Endodermal cell (in vitro differentiated cells): ENCODE data around the gene ARNT2. TPM values are rescaled to one million over a fixed set of nuclear protein-coding genes. Genes with fewer than 3 reads are reported as not detected.

Experiments used
- DNase-seq: peaks from one replicate; pipeline ENCODE4 v3.0.0-alpha.2; 2017
- H3K27ac ChIP-seq: 2 replicates; pipeline ENCODE4 v1.5.1; 2013; ENCODE audit warnings: mild to moderate bottlenecking, low read depth, low read length, moderate library complexity
- H3K27me3 ChIP-seq: 2 replicates; pipeline ENCODE4 v1.6.1; 2013; ENCODE audit warnings: mild to moderate bottlenecking, low read length, moderate library complexity; ENCODE audit not compliant: insufficient read depth, control insufficient read depth, poor library complexity, severe bottlenecking
- H3K36me3 ChIP-seq: 2 replicates; pipeline ENCODE4 v1.7.0; 2013; ENCODE audit warnings: mild to moderate bottlenecking, low read length, moderate library complexity; ENCODE audit not compliant: control insufficient read depth, insufficient read depth
- H3K4me1 ChIP-seq: one replicate; pipeline ENCODE4 v1.7.0; 2013; ENCODE audit warnings: low read length; ENCODE audit not compliant: control insufficient read depth, insufficient read depth
- H3K4me3 ChIP-seq: 2 replicates; pipeline ENCODE4 v1.5.1; 2013; ENCODE audit warnings: mild to moderate bottlenecking, low read length, moderate library complexity
- H3K9ac ChIP-seq: 2 replicates; pipeline ENCODE4 v1.6.1; 2013; ENCODE audit warnings: mild to moderate bottlenecking, low read length, moderate library complexity; ENCODE audit not compliant: poor library complexity, severe bottlenecking; ENCODE audit errors: extremely low read depth
- H3K9me3 ChIP-seq: 2 replicates; pipeline ENCODE4 v1.6.1; 2013; ENCODE audit warnings: mild to moderate bottlenecking, low read length, moderate library complexity; ENCODE audit not compliant: control insufficient read depth
- H3K27ac Mint-ChIP-seq: 2 replicates; pipeline ENCODE4 v1.8.0; 2020; ENCODE audit warnings: mixed read lengths
- H3K27me3 Mint-ChIP-seq: 2 replicates; pipeline ENCODE4 v1.8.0; 2021; ENCODE audit warnings: mild to moderate bottlenecking, mixed read lengths; ENCODE audit not compliant: insufficient read depth
- H3K36me3 Mint-ChIP-seq: 2 replicates; pipeline ENCODE4 v1.8.0; 2020; ENCODE audit warnings: low read depth, mixed read lengths
- H3K4me1 Mint-ChIP-seq: 2 replicates; pipeline ENCODE4 v1.8.0; 2020; ENCODE audit warnings: mixed read lengths
- H3K4me3 Mint-ChIP-seq: 2 replicates; pipeline ENCODE4 v1.8.0; 2020; ENCODE audit warnings: mild to moderate bottlenecking, moderate library complexity, mixed read lengths
- H3K9me3 Mint-ChIP-seq: 2 replicates; pipeline ENCODE4 v1.8.0; 2020; ENCODE audit warnings: mild to moderate bottlenecking, mixed read lengths
- CTCF ChIP-seq: fragments of 200-600 bp; sonication (generic); conservative IDR thresholded peaks from 2 replicates; pipeline ENCODE4 v1.5.0; 2021; ENCODE audit warnings: antibody characterized with exemption, mild to moderate bottlenecking
- WGBS, 2 experiments: methylation state at CpG; one replicate each; pipeline versions ENCODE4 v1.1.5 to v1.1.7; 2013; ENCODE audit warnings: missing lambda C conversion rate in 2 of 2, mixed read lengths in 1 of 2; ENCODE audit not compliant: insufficient coverage in 1 of 2, insufficient read length in 1 of 2; 5-methylcytosine and 5-hydroxymethylcytosine counted together
- total RNA-seq, 2 donors: library from RNA; stranded (reverse); fragmentation: NEBNext Ultra II Directional in 1 of 2; extraction: Animal tissue kit (Norgen Biotek cat#: 25700) in 1 of 2; gene quantifications; 2 replicates in 1 of 2; 3 replicates in 1 of 2; pipeline ENCODE4 v1.2.1, GENCODE V29; 2021

ARNT2 gene
- total RNA-seq, 2 donors from 2014 or later, result 8.0 to 15.9 TPM

DNA sequence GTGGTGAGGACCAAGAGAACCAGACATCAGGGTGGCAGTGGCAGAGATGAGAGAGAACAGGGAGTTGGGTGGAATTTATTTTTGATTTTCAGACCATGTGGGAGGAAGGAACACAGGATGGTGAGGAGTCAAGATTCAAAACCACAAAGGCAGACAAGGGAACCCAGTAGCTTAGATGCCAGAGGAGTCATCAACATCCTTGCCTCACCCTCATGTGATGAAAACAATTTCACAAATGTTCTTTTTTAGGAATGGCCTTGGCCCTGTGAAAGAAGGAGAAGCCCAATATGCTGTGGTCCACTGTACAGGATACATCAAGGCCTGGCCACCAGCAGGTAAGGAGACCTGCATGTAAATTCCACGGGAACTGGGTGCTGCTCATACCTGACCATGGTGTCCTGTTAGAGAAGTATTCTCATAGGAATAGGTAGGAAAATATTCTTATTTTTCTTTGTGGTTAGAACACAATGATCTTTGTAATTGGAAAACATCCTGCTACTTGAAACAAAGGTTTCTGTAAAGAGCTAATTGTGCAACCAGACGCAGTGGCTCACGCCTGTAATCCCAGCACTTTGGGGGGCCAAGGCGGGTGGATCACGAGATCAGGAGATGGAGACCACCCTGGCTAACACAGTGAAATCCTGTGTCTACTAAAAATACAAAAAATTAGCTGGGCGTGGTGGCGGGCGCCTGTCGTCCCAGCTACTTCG, 110.0 kb downstream of the ARNT2 start:
- peaks cover 14% of the 10 kb centered on the region for H3K9me3 Mint-ChIP-seq
- TF ChIP-seq CTCF, result no peak
- no peak overlapping the region for H3K27ac ChIP-seq
- no peak overlapping the region for H3K4me3 Mint-ChIP-seq
- H3K9me3 ChIP-seq, result peaks cover 26% of the 10 kb centered on the region
- H3K27me3 Mint-ChIP-seq, result no peaks in the 10 kb centered on the region
- H3K9ac ChIP-seq, result no peak overlapping the region
- H3K36me3 Mint-ChIP-seq, result peaks cover 32% of the 10 kb centered on the region
- 93 to 96% methylated on average over 7 to 10 of the region's 10 CpGs for WGBS, 2 experiments
- no peaks in the 10 kb centered on the region for H3K4me1 Mint-ChIP-seq
- no peak overlapping the region for H3K4me3 ChIP-seq
- H3K4me1 ChIP-seq, result peaks cover 6% of the 10 kb centered on the region
- no peak for DNase-seq
- H3K27me3 ChIP-seq, result no peaks in the 10 kb centered on the region
- no peak overlapping the region for H3K27ac Mint-ChIP-seq
- no peaks in the 10 kb centered on the region for H3K36me3 ChIP-seq

- no peak overlapping the region for H3K27ac Mint-ChIP-seq
- no peaks in the 10 kb centered on the region for H3K4me1 Mint-ChIP-seq
- TF ChIP-seq CTCF, result no peak
- peaks cover 10% of the 10 kb centered on the region for H3K9me3 Mint-ChIP-seq
- Histone ChIP-seq H3K27ac (no peak overlapping the region), H3K27me3 (no peaks in the 10 kb centered on the region), H3K4me3 (no peak overlapping the region), H3K36me3 (no peaks in the 10 kb centered on the region), H3K4me1 (peaks cover 6% of the 10 kb centered on the region), H3K9me3 (peaks cover 22% of the 10 kb centered on the region), H3K9ac (no peak overlapping the region)
- no peak overlapping the region for H3K4me3 Mint-ChIP-seq
- no peak for DNase-seq
- peaks cover 22% of the 10 kb centered on the region for H3K36me3 Mint-ChIP-seq
- no peaks in the 10 kb centered on the region for H3K27me3 Mint-ChIP-seq
Measured at GRCh38 chr15:80517290-80517689, 113.1 kb downstream of the ARNT2 start.

DNA sequence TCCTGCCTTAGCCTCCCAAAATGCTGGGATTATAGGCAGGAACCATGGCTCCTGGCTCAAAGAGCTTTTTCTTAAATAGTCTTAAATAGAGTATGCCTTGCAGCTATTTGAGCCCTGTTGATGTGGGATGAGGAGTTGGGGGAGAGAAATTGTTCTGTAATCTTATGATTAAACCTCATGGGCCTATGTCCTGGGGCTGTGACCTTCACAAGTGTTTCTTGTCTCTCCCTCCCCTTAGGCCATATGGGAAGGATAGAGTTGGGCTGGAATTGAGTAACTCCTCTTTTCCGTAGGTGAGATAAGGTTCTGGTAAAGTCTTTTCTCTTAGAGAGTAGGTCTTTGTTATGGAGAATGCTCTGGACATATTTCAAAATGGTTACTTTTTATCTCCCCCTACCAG, 114.3 kb downstream of the ARNT2 start:
- no peaks in the 10 kb centered on the region for H3K27me3 ChIP-seq
- H3K9ac ChIP-seq, result no peak overlapping the region
- DNase-seq, result no peak
- peaks cover 22% of the 10 kb centered on the region for H3K9me3 ChIP-seq
- no CpG with 5 or more reads among the region's 1 CpG for WGBS, 2 experiments
- Mint-ChIP-seq H3K9me3 (peaks cover 10% of the 10 kb centered on the region), H3K27ac (no peak overlapping the region), H3K4me1 (no peaks in the 10 kb centered on the region), H3K4me3 (no peak overlapping the region), H3K27me3 (no peaks in the 10 kb centered on the region), H3K36me3 (peaks cover 22% of the 10 kb centered on the region)
- peaks cover 6% of the 10 kb centered on the region for H3K4me1 ChIP-seq
- no peak overlapping the region for H3K4me3 ChIP-seq
- TF ChIP-seq CTCF, result no peak
- H3K27ac ChIP-seq, result no peak overlapping the region
- H3K36me3 ChIP-seq, result no peaks in the 10 kb centered on the region
